Activated naive CD8-positive, alpha-beta T cell treated with anti-CD3 and anti-CD28 coated beads, Interleukin-2, amount 50 U/mL, for 16 hours (primary cell): ENCODE data around the gene TFG.

ENCODE experiments used
- DNase-seq: peaks from one replicate; pipeline ENCODE4 v3.0.0-alpha.2; 2020; ENCODE audit warnings: low read depth, low spot score

The TFG gene

GRCh38 chr3:100754563-100755334 lies 45.5 kb downstream of the TFG start:
- no peak for DNase-seq

DNA sequence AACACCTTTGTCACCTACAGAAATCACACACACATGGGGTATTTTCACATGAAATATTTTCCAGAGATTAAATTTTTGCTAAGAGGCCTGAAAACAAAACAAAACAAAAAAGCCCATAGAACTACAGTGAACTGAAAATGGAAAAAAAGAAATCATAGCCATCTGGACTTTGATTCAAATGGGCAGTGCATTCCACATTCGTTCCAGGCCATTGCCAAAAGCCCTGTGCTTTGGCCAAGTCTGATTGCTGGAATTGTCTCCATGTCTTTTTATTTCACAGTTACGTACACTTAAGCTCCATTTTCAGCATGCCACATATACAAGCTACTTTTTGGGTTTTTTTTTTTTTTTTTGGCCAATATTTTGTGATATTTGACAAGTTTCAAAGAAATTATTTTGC lies 47.1 kb downstream of the TFG start:
- DNase-seq: no peak

- no peak for DNase-seq
These were observed 49.9 kb downstream of the TFG start for GRCh38 chr3:100759159-100759558.

- DNase-seq: no peak
These were observed 50.7 kb downstream of the TFG start for GRCh38 chr3:100759950-100760349.

- no peak for DNase-seq
These were observed 51.1 kb downstream of the TFG start for GRCh38 chr3:100760377-100760776.

DNA sequence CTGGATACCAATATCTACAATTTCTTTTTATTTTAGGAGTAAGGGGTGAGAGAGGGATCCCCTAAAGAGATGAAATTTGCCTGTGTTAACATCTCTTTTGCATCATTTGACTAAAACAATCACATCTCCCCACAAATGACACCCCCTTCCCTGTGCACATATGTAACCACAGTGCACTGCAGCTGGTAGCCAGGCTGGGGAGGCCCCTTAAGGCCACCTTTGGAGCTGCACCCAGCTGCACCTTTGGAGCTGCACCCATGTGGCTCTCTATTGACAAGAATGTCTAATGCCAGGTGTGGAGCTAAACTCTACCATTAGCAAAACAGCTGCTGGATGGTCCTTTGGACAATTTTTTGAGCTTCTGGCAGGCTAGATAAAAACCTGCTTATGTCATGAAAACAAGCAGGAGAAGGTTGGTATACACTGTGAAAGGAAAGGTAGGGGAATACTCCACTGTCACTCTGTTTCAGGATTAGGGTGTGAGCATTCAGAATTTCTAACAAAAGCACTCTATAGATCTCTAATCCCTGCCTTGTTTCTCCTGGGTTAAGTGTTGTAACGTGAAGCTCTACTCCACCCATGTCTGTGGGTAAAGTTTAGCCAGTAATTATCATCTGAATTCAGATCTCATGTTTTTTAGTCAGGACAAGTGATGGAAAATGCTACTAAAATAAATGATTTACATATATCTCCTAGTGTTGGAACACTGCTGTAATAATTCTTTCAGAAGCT lies 52.1 kb downstream of the TFG start:
- no peak for DNase-seq

- DNase-seq: no peak
These were observed 52.7 kb downstream of the TFG start for GRCh38 chr3:100761951-100762350.

DNA sequence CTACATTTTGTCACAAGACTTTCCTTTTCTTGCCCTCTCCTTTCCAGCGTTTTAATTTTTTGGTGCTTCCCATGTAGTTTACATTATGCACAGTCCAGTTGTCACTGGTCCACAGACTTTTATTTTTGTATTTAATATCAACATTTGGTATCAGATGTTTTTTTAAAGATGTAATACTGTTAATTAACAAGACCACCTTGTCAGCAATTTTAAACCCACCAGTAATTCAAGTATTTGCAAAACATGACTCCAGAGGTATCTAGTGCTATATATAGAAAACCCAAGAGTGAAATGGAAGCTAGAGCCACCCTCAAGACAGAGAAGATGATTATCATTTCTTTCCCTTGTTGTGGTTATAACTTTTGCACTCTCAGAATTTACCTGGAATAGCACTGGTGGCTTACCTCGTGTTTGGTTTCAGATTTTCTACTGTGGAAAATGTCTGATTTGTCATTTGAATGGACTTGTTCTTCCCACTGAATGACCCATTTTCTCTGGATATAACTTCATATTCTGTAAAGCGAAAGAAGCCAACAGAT lies 56.2 kb downstream of the TFG start:
- no peak for DNase-seq

GRCh38 chr3:100766069-100766468 lies 56.8 kb downstream of the TFG start:
- DNase-seq: no peak

- no peak for DNase-seq
These were observed 60.4 kb downstream of the TFG start for GRCh38 chr3:100769693-100770092.

DNA sequence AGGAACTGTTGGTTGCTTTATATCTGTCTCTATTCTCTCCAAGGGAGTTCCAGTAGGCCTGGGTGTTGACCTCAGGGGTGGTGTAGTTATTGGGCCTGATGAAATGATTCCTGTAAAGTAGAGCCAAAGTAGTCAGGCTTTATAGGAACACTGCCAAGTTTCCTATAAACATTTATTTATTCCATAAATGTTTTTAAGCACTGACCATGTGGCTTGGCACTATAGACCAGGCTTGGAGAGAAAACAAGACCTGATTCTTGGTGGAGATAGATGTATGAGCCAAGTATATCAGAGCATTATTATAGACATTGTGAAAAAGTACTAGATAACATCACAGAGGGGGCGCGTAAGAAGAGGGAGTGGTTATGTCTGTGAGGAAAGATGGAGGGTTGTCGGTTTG lies 65.9 kb downstream of the TFG start:
- no peak for DNase-seq

DNA sequence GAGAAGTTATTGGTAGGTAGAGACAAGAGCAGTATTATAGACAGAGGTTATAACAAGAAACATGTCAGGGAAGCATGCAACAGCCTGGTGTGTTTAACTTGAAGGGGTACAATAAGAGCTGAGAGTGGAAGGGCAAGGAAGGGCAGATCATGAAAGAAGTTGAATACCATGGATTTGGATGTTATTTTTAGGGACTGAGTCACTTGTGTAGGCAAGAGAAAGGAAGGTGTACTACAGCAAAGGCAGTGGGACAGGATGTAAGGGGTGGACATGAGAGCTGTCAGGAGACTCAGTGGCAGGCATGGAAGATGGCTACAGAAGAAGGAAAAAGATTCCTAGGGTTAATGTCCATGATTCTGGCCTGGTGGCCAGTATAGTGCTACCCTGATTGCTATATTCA lies 66.4 kb downstream of the TFG start:
- DNase-seq: no peak

- DNase-seq: no peak
These were observed 66.9 kb downstream of the TFG start for GRCh38 chr3:100776097-100776729.

DNA sequence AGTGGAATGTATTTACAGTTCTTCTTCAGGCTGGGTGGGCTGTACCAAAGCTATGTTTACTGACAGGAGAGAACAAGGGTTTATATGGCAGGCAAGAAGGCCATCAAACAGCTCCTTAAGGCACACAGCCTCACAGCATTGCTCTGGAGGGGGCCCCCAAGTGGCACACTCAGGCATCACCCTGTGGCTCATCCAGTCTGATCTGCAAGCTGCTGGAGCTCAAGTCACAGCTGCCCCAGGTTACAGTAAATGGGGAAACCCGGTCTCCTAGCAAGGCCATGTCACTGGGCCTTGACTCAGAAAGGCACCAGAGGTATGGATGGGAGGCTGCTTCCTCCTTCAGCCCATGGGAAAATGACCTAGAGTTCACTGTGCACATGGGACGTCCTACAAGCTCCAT lies 67.5 kb downstream of the TFG start:
- no peak for DNase-seq

DNA sequence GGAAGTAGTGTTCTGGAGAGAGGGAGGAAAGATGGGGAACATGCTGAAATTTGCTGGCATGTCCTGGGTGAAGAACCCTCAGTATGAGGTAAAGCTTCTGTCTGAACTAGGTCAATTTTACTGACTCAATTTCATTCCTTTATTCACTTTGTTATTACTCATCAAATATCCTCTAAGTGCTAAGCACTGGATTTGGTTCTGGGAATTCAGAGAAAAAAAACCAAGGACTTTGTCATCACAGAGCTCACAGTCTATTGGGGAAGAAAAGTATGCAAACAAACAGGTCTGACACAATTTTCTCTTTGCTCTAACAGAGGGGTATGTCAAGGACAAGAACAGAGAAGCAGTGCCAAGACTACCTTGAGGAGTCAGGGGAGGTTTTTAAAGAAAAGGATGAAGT lies 68.0 kb downstream of the TFG start:
- DNase-seq: no peak

- no peak for DNase-seq
These were observed 70.2 kb downstream of the TFG start for GRCh38 chr3:100779480-100779879.

- no peak for DNase-seq
These were observed 70.9 kb downstream of the TFG start for GRCh38 chr3:100780071-100780622.

DNA sequence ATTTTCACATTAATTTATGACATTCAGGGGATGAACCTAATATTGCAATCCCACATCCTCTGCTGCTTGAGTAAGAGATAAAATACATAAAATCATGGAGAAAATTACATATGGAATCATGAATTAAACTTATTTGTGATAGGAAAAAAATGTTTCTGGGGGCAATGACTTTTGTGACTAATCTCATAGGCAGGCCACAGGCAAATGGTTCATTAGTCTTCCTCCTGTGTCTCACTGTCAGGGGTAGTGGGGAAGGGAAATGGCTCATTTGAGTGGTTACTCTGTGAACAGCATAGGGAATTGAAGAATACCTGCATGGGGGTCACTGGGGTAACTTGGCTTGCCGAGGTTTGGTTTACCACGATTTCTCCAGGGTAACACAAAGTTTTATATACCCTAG lies 72.0 kb downstream of the TFG start:
- no peak for DNase-seq

- DNase-seq: no peak
These were observed 73.1 kb downstream of the TFG start for GRCh38 chr3:100782348-100782747.

- no peak for DNase-seq
These were observed 73.6 kb downstream of the TFG start for GRCh38 chr3:100782906-100783305.

DNA sequence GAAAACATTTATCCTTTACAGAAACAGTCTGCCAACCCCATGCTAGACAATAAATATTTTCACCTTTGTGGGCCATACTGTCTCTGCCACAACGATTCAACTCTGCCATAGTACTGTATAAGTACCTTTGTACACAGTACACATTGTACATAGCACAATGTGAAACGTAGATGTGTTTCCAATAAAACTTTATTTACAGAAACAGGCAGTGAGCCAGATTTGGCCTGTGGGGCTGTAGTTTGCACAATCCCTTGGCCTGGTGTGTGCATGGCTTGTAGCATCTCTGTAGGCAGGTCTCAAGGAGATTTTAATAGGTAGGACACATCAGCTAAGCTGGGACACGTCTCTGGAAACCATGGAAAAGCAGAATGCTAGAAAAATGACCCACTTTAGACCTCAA lies 74.3 kb downstream of the TFG start:
- DNase-seq: no peak

DNA sequence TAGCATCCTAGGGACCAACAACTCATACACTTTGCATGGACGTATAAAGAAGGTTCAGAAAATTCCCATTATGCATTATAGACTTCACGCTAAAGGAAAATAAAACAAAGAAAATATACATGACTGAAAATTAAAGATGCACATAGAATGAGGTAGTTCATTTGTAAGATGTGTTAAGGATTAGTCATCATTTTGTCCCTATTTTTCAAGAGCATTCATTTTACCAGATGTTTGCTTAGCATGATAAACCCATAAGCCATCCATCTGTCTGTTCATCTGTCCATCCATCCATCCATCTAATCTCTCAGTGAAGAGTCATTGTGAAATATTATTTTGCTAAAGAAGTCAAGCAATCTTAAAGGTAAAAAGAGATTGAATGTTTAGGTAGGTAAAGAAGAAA lies 80.3 kb downstream of the TFG start:
- DNase-seq: no peak
